ENCODE measurements around the gene ZFYVE19.
"Not testable (repeated sequence)": the region's sequence is repeated elsewhere in the genome, so short reads cannot be mapped to it uniquely, and the experiment has no call there.

ZFYVE19 gene

GRCh38 chr15:40858706-40859105 lies 51.8 kb downstream of the ZFYVE19 start:
- H3K4me3 ChIP-seq (ENCODE audit: control insufficient read depth, low read depth, low read length), result no peak overlapping the region
- TF ChIP-seq, protein P1, sequence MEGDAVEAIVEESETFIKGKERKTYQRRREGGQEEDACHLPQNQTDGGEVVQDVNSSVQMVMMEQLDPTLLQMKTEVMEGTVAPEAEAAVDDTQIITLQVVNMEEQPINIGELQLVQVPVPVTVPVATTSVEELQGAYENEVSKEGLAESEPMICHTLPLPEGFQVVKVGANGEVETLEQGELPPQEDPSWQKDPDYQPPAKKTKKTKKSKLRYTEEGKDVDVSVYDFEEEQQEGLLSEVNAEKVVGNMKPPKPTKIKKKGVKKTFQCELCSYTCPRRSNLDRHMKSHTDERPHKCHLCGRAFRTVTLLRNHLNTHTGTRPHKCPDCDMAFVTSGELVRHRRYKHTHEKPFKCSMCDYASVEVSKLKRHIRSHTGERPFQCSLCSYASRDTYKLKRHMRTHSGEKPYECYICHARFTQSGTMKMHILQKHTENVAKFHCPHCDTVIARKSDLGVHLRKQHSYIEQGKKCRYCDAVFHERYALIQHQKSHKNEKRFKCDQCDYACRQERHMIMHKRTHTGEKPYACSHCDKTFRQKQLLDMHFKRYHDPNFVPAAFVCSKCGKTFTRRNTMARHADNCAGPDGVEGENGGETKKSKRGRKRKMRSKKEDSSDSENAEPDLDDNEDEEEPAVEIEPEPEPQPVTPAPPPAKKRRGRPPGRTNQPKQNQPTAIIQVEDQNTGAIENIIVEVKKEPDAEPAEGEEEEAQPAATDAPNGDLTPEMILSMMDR (conservative IDR thresholded peaks at IDR 0.05; ENCODE audit: control insufficient read depth, insufficient read depth, low read depth, low read length), result no peak
- DNase-seq (ENCODE audit: low read depth), result no peak

DNA sequence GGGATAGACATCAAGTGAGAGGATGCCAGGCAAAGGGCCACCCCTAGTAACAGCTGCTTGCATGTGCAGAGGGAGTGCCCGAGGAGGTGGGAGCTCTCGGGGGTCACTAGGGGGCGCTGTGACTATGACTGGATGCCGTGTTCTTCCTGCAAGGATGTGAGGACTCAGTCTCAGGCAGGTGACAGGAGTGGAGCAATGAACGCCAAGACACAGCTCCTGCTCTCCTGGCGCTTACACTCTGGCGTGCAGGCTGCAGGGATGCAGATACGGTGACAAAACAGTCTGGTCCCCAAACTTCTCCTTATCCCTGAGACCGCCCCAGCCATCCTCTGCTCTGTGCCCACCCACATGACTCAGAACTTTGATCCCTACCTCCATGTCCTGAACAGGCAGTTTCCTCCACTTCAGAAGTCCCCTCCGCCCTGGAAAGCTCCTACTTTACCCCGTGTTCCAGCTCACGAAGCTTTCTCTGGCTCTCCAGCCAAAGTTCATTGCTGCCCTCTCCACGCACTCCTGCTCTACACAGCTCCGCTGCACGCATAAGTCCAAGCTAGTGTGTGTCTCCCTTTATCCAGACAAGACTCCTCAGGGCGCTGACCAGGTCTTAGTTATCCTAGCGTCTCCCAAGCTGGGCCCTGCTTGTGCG lies 52.4 kb downstream of the ZFYVE19 start:
- TF ChIP-seq, protein P1 (conservative IDR thresholded peaks at IDR 0.05; ENCODE audit: control insufficient read depth, insufficient read depth, low read depth, low read length), result peak; percentile 87
- H3K4me3 ChIP-seq (ENCODE audit: control insufficient read depth, low read depth, low read length), result no peak overlapping the region
- DNase-seq (ENCODE audit: low read depth), result peak; percentile 72

DNA sequence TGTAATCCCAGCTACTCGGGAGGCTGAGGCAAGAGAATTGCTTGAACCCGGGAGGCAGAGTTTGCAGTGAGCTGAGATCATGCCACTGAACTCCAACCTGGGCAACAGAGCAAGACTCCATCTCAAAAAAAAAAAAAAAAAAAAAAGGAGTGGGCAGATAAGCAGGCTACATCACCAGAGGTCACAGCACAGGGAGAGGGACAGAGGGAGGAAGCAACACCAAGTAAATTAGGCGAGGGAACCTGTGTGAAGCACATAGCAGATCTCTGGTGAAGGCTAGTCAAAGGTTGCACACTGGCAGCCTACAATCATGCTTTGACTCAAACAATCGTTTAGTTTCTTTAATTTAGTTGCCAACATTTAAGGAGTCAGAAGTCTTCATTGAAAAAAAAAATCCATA lies 54.3 kb downstream of the ZFYVE19 start:
- H3K4me3 ChIP-seq (ENCODE audit: control insufficient read depth, low read depth, low read length); DNase-seq (ENCODE audit: low read depth): not testable (repeated sequence)

GRCh38 chr15:40863660-40864270 lies 56.9 kb downstream of the ZFYVE19 start:
- TF ChIP-seq, protein P1 (conservative IDR thresholded peaks at IDR 0.05; ENCODE audit: control insufficient read depth, insufficient read depth, low read depth, low read length), result no peak
- no peak overlapping the region for H3K4me3 ChIP-seq (ENCODE audit: control insufficient read depth, low read depth, low read length)
- DNase-seq (ENCODE audit: low read depth), result no peak

All from fibroblast of mammary gland (primary cell).